Activated CD8-positive, alpha-beta memory T cell treated with anti-CD3 and anti-CD28 coated beads, Interleukin-2, amount 10 ng/mL, durations not matched to agents 7 days and 5 days (primary cell): ENCODE results near the gene ME1. TPM values are rescaled to one million over a fixed set of nuclear protein-coding genes. Genes with fewer than 3 reads are reported as not detected.
"Not testable (repeated sequence)": the region's sequence is repeated elsewhere in the genome, so short reads cannot be mapped to it uniquely, and the experiment has no call there.

Source experiments
- ATAC-seq: fragments of 150-1000 bp; cut with Tn5 transposase; one replicate; pipeline ENCODE4 v1.10.0; 2021; ENCODE audit warnings: moderate library complexity
- CTCF ChIA-PET: fragments of 350-600 bp; sonication (Branson Sonifier 250); formaldehyde crosslinking; loops from one replicate; lab custom pipeline; 2021; ENCODE audit warnings: antibody characterized with exemption; lab: Charles Lee
- DNase-seq: peaks from one replicate; pipeline ENCODE4 v3.0.0-alpha.2; 2020
- H3K27ac Mint-ChIP-seq: one replicate; pipeline ENCODE4 v1.8.0; 2021; ENCODE audit warnings: mild to moderate bottlenecking, mixed read lengths
- H3K27me3 Mint-ChIP-seq: one replicate; pipeline ENCODE4 v1.8.0; 2021; ENCODE audit warnings: mixed read lengths
- H3K36me3 Mint-ChIP-seq: one replicate; pipeline ENCODE4 v1.8.0; 2021; ENCODE audit warnings: mild to moderate bottlenecking, mixed read lengths
- H3K4me1 Mint-ChIP-seq: one replicate; pipeline ENCODE4 v1.8.0; 2021; ENCODE audit warnings: mixed read lengths
- H3K4me3 Mint-ChIP-seq: one replicate; pipeline ENCODE4 v1.8.0; 2021; ENCODE audit warnings: mild to moderate bottlenecking, moderate library complexity, mixed read lengths
- H3K9me3 Mint-ChIP-seq: one replicate; pipeline ENCODE4 v1.8.0; 2022; ENCODE audit warnings: low read depth, mixed read lengths
- total RNA-seq, 2 experiments: library from RNA; stranded (reverse); gene quantifications; one replicate each; pipeline ENCODE4 v1.2.3, GENCODE V29; 2021

ME1 gene
- total RNA-seq, 2 experiments from 2014 or later: 0.14 to 0.20 TPM

DNA sequence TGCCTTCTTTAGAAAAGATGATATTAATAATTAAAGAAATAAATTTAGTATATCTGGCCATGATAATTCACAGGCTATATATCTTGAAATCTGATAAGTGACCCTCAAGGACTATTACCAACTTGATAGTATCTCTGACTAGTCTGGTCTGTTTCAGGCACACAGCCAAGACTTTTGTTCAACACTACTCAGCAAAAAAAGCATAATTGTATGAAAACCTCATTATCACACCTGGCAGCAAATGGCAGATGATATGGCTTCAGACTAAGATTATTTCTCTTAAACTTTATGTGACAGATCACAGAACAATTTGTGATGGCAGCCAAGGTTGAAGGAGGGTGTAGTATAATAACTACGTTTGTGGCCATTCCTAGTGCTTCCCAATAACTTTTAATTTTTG is 123.0 kb downstream of the ME1 start:
- ATAC-seq (no peak), DNase-seq (no peak)
- Mint-ChIP-seq H3K36me3 (no peaks in the 10 kb centered on the region), H3K27me3 (peaks cover 31% of the 10 kb centered on the region), H3K9me3 (no peaks in the 10 kb centered on the region), H3K27ac (no peak overlapping the region), H3K4me3 (no peak overlapping the region), H3K4me1 (no peaks in the 10 kb centered on the region)
- CTCF ChIA-PET: no interaction called here

DNA sequence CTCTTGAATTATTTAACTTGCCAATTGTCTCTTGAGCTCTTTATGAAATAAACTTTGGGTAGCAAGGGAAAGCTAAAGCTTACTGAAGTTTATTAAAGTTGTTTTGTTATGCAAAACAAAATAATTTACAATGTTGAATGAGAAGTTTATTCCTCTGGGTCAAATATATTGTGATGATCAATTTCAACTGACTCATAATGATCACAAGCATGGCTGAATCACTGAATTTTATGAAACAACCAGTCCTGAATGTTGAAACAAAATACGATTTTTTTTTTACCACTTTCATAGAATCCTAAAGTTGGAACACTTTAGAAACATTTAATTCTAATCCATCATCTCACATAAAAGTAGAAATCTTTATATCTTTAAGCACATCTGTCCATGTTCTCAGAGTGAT is 127.4 kb downstream of the ME1 start:
- H3K9me3 Mint-ChIP-seq: no peaks in the 10 kb centered on the region
- ATAC-seq (no peak), DNase-seq (no peak)
- no peak overlapping the region for H3K4me3 Mint-ChIP-seq
- H3K4me1 Mint-ChIP-seq: no peaks in the 10 kb centered on the region
- H3K27ac Mint-ChIP-seq: no peak overlapping the region
- CTCF ChIA-PET: no interaction called here
- H3K27me3 Mint-ChIP-seq: peaks cover 13% of the 10 kb centered on the region
- H3K36me3 Mint-ChIP-seq: no peaks in the 10 kb centered on the region

DNA sequence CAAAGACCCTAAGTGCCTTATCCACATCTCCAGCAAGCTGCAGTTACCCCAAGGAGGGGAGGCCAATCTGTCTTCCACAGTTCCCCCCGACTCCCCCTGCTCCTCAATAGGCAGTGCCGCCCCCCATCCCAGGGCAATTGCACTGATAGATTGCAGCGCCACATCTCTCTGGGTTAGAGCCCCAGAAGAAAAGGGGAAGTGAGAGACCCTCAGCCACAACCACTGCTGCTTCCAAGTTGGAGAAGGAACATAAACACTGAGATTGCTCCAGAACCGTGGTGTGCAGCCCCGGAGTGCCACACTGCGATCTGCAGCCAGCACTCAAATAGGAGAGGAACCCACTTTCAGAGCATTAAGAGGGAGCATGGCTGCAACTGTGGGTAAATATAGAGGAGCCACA is 136.2 kb downstream of the ME1 start:
- ATAC-seq (no peak), DNase-seq (no peak)
- H3K4me3 Mint-ChIP-seq: no peak overlapping the region
- H3K36me3 Mint-ChIP-seq: no peaks in the 10 kb centered on the region
- peaks cover 7% of the 10 kb centered on the region for H3K4me1 Mint-ChIP-seq
- peaks cover 3% of the 10 kb centered on the region for H3K9me3 Mint-ChIP-seq
- CTCF ChIA-PET: no interaction called here
- no peak overlapping the region for H3K27ac Mint-ChIP-seq
- peaks cover 34% of the 10 kb centered on the region for H3K27me3 Mint-ChIP-seq

DNA sequence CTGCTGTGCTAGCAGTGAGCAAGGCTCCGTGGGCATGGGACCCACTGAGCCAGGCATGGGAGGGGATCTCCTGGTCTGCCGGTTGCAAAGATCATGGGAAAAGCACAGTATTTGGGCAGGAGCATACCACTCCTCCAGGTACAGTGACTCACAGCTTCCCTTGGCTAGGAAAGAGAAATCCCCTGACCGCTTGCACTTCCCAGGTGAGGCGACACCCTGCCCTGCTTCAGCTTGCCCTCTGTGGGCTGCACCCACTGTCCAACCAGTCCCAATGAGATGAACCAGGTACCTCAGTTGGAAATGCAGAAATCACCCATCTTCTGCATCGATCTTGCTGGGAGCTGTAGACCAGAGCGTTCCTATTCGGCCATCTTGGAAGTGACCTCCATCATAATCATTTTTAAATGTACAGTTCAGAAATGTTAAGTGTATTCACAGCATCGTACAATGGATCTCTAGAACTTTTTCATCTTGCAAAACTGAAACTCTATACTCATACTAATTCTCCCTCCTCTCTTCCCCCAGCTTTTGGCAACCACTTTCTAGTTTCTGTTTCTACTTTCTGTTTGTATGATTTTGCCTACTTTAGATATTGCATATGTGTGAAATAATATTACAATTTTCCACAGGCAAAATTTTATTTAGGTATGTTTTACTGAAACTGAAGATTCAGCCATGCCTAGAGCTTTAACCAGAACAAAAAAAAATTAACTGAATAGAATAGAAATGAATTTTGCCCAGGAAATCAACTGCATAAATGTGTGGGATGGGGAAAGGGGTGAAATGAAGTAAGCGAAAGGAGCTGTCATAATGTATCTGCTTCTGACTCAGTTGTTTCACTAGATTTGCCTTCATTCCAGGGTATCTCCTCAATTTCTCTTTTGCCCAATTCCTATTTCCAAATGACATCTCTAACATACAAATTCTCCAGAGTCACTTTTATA is 137.7 kb downstream of the ME1 start:
- CTCF ChIA-PET: no interaction called here
- peaks cover 7% of the 10 kb centered on the region for H3K4me1 Mint-ChIP-seq
- ATAC-seq (peak; percentile 49), DNase-seq (no peak)
- H3K27me3 Mint-ChIP-seq: peaks cover 40% of the 10 kb centered on the region
- no peaks in the 10 kb centered on the region for H3K36me3 Mint-ChIP-seq
- no peak overlapping the region for H3K4me3 Mint-ChIP-seq
- H3K27ac Mint-ChIP-seq: no peak overlapping the region
- H3K9me3 Mint-ChIP-seq: peaks cover 3% of the 10 kb centered on the region

DNA sequence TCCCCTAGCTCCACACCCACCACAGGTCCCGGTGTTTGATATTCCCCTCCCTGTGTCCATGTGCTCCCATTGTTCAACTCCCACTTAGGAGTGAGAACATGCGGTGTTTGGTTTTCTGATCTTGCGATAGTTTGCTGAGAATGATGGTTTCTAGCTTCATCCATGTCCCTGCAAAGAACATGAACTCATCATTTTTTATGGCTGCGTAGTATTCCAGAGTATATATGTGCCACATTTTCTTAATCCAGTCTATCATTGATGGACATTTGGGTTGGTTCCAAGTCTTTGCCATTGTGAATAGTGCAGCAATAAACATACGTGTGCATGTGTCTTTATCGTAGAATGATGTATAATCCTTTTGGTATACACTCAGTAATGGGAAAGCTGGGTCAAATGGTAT is 143.6 kb downstream of the ME1 start:
- H3K4me3 Mint-ChIP-seq, CTCF ChIA-PET, H3K36me3 Mint-ChIP-seq, ATAC-seq, H3K4me1 Mint-ChIP-seq, DNase-seq, H3K9me3 Mint-ChIP-seq, H3K27ac Mint-ChIP-seq: not testable (repeated sequence)
- peaks cover 35% of the 10 kb centered on the region for H3K27me3 Mint-ChIP-seq

DNA sequence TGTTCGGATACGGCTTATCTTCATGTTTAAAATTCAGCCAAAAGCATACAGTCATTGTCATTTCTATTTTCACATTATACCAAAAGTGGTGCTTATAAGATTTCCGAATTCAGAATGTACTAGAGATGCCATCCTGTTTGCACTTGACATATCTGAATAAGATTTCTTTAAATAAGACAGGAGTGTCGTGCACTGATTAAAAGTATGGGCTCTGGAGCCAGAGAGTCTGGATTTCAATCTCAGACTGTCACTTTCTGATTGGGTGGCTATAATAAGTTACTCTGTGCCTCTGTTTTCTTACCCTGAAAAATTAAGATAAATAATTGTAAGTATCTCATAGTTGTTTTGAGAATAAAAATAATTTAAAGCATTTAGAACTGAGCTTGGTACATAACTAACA is 144.9 kb downstream of the ME1 start:
- Mint-ChIP-seq H3K27me3 (peaks cover 29% of the 10 kb centered on the region), H3K4me3 (no peak overlapping the region), H3K36me3 (no peaks in the 10 kb centered on the region), H3K9me3 (no peaks in the 10 kb centered on the region), H3K4me1 (no peaks in the 10 kb centered on the region), H3K27ac (no peak overlapping the region)
- ATAC-seq (no peak), DNase-seq (no peak)
- CTCF ChIA-PET: no interaction called here

DNA sequence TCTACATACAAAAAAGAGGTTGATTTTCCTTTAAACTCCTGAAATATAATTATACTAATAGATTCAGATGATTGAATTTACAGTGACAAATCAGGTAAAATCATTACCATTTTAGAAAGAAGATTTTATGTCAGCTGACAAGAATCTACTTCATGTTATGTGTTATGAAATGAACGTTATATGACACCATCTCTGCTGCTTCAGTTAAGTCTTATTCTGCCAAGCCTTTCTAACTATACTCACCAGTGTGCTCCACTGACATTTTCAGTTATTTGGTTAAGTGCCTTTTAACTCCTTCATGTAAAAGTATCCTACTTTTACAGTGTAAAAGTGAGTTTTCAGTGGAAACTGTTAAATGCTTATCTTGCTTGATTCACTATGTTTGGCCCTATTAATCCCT is 157.3 kb downstream of the ME1 start:
- Mint-ChIP-seq H3K4me3 (no peak overlapping the region), H3K27me3 (peaks cover 7% of the 10 kb centered on the region), H3K4me1 (no peaks in the 10 kb centered on the region), H3K9me3 (no peaks in the 10 kb centered on the region), H3K27ac (no peak overlapping the region), H3K36me3 (no peaks in the 10 kb centered on the region)
- no peak for ATAC-seq
- CTCF ChIA-PET: no interaction called here
- DNase-seq: no peak

DNA sequence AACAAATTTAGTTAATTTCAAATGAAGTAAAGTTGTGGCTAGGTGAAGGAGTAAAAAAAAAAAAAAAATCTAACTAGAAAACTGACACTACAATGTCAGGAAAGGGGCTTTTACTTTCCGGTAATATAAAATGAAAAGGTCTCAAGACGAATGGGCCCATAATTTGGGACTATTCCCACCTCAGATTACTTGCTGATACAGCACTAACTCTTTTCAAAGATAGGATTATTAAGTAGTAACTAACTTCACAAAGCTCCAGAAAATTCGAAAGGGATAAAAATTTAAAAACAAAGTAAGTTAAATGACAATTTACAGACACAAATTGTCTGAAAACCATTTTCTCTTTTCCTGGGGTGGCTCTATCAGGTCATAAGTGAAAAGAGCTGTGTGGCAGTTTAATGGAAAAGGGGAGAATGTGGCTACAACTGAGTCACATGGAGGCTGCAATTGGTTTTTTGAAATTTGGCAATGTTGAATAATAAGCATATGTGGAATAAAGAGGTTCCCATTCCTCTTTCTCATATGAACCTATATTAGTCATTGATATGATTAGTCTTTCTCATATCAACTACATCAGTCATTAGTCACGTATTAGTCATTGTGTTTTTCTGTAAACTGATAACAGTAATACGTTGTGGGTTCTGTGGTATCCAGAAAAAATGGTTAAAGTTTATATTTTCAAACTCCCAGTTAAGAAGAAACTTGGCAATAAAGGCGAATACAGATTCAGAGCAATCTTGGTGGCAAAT is 159.7 kb downstream of the ME1 start:
- DNase-seq (no peak), ATAC-seq (no peak)
- H3K4me3 Mint-ChIP-seq: no peak overlapping the region
- no peaks in the 10 kb centered on the region for H3K4me1 Mint-ChIP-seq
- no peaks in the 10 kb centered on the region for H3K36me3 Mint-ChIP-seq
- peaks cover 6% of the 10 kb centered on the region for H3K27me3 Mint-ChIP-seq
- no peak overlapping the region for H3K27ac Mint-ChIP-seq
- CTCF ChIA-PET: no interaction called here
- no peaks in the 10 kb centered on the region for H3K9me3 Mint-ChIP-seq

DNA sequence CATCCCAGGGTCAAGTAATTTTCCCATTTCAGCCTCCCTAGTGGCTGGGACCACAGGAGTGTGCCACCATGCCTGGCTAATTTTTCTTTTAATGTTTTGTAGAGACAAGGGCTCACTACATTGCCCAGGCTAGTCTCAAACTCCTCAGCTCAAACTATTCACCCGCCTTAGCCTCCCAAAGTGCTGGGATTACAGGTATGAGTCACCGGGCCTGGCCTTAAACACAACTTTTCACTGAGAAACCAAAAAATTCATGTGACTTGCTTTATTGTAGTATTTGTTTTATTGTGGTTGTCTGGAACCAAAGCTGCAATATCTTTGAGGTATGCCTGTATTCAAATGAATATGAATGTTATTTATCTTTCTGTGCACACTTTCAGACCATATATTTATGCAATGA is 165.5 kb downstream of the ME1 start:
- no peaks in the 10 kb centered on the region for H3K4me1 Mint-ChIP-seq
- DNase-seq: no peak
- no peaks in the 10 kb centered on the region for H3K36me3 Mint-ChIP-seq
- no peak overlapping the region for H3K4me3 Mint-ChIP-seq
- no peak for ATAC-seq
- H3K9me3 Mint-ChIP-seq: no peaks in the 10 kb centered on the region
- peaks cover 10% of the 10 kb centered on the region for H3K27me3 Mint-ChIP-seq
- no peak overlapping the region for H3K27ac Mint-ChIP-seq
- CTCF ChIA-PET: no interaction called here

DNA sequence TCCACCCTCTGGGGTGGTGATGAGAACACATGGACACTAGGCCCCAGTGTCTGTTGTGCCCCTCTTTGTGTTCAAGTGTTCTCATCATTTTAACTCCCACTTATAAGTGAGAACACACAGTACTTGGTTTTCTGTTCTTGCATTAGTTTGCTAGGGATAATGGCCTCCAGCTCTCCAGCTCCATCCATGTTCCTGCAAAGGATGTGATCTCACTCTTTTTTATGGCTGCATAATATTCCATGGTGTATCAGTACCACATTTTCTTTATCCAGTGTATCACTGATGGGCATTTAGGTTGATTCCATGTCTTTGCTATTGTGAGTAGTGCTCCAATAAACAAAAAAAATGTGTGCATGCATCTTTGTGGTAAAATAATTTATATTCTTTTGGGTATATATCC is 170.3 kb downstream of the ME1 start:
- H3K27me3 Mint-ChIP-seq: peaks cover 13% of the 10 kb centered on the region

DNA sequence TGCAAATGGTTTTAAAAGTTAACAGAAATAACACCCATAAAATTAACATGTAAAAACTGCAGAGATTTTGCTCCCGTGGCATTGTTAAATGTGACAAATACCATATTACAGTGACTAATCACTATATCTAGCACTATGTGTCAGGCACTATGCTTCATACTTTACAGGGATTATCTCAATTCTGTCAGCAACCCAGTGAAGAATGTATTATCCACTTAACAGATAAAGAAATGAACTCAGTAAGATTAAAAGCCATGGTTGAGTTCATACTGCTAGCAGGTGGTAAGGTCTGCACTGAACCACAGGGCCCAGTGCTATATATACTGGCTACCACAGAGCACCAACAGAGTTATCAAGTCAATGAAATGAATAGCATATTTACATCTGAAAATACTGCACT is 172.3 kb downstream of the ME1 start:
- no peak overlapping the region for H3K4me3 Mint-ChIP-seq
- H3K9me3 Mint-ChIP-seq: no peaks in the 10 kb centered on the region
- CTCF ChIA-PET: no interaction called here
- H3K27ac Mint-ChIP-seq: no peak overlapping the region
- no peaks in the 10 kb centered on the region for H3K36me3 Mint-ChIP-seq
- no peaks in the 10 kb centered on the region for H3K4me1 Mint-ChIP-seq
- DNase-seq (no peak), ATAC-seq (no peak)
- H3K27me3 Mint-ChIP-seq: peaks cover 9% of the 10 kb centered on the region

More for the DNA sequence above, 170.3 kb downstream of the ME1 start:
- Mint-ChIP-seq H3K9me3 (no peaks in the 10 kb centered on the region), H3K36me3 (no peaks in the 10 kb centered on the region), H3K4me1 (no peaks in the 10 kb centered on the region), H3K4me3 (no peak overlapping the region), H3K27ac (no peak overlapping the region)
- DNase-seq (no peak), ATAC-seq (no peak)
- CTCF ChIA-PET: no interaction called here

DNA sequence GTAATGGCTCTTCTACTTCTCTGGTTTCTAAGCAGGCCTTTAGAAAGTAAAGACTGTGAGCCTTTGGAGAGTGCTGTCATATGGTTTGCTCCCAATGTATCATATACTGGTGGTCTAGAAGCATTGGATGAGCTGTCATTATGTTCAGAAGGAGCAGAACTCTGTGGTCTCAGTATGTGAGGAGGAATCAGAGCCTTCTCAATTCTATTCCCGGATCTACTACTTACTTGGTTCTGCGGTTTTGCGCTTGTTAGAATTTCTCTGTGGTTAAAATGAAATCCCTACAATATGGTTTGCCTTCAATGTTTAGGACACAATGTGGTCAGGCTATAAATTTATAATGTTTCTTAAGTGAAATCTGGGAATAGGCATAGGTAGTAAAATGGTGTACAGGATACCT is 173.1 kb downstream of the ME1 start:
- ATAC-seq (no peak), DNase-seq (no peak)
- CTCF ChIA-PET: no interaction called here
- H3K27me3 Mint-ChIP-seq: peaks cover 5% of the 10 kb centered on the region
- H3K9me3 Mint-ChIP-seq: no peaks in the 10 kb centered on the region
- H3K36me3 Mint-ChIP-seq: no peaks in the 10 kb centered on the region
- no peak overlapping the region for H3K27ac Mint-ChIP-seq
- H3K4me3 Mint-ChIP-seq: no peak overlapping the region
- H3K4me1 Mint-ChIP-seq: no peaks in the 10 kb centered on the region

DNA sequence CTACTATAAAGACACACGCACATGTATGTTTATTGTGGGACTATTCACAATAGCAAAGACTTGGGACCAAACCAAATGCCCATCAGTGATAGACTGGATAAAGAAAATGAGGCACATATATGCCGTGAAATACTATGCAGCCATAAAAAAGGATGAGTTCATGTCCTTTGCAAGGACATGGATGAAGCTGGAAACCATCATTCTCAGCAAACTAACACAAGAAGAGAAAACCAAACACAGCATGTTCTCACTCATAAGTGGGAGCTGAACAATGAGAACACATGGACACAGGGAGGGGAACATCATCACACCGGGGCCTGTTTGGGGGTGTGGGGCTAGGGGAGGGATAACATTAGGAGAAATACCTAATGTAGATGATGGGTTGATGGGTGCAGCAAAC is 174.1 kb downstream of the ME1 start:
- H3K27ac Mint-ChIP-seq, CTCF ChIA-PET, H3K4me1 Mint-ChIP-seq, H3K9me3 Mint-ChIP-seq, H3K36me3 Mint-ChIP-seq, DNase-seq, ATAC-seq, H3K4me3 Mint-ChIP-seq: not testable (repeated sequence)
- H3K27me3 Mint-ChIP-seq: peaks cover 10% of the 10 kb centered on the region

DNA sequence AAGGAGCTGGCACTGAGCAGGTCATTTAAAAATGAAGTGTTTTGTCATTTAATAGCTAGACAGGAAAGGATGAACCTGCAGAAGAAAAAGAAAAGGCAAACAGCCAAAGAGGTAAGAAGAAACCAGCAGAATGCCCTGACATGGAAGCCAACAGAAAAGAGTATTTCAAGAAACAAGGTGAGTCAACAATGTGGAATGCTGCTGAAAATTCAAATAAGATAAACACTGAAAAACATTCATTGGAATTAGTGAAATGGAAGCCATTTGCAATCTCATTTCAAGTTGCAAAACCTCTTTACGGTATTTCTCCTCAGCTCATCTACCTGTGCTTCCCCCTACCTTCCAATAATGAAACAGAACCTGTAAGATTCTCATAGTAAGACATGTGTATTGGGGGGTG is 178.1 kb downstream of the ME1 start:
- ATAC-seq (no peak), DNase-seq (no peak)
- no peak overlapping the region for H3K4me3 Mint-ChIP-seq
- peaks cover 10% of the 10 kb centered on the region for H3K27me3 Mint-ChIP-seq
- no peaks in the 10 kb centered on the region for H3K4me1 Mint-ChIP-seq
- CTCF ChIA-PET: no interaction called here
- no peak overlapping the region for H3K27ac Mint-ChIP-seq
- H3K36me3 Mint-ChIP-seq: no peaks in the 10 kb centered on the region
- no peaks in the 10 kb centered on the region for H3K9me3 Mint-ChIP-seq
